Type B pancreatic cell (in vitro differentiated cells): ENCODE results near the gene GCLM. TPM values are rescaled to one million over a fixed set of nuclear protein-coding genes. Genes with fewer than 3 reads are reported as not detected.

ENCODE experiments used
- DNase-seq: peaks from one replicate; pipeline ENCODE4 v3.0.0; 2021; ENCODE audit warnings: mixed read lengths; ENCODE audit not compliant: unreplicated experiment; ENCODE audit errors: extremely low spot score
- H3K27ac Mint-ChIP-seq: 2 replicates; pipeline ENCODE4 v1.8.0; 2021; ENCODE audit warnings: mild to moderate bottlenecking, mixed read lengths
- H3K27me3 Mint-ChIP-seq: 2 replicates; pipeline ENCODE4 v1.8.0; 2021; ENCODE audit warnings: mixed read lengths
- H3K36me3 Mint-ChIP-seq: 2 replicates; pipeline ENCODE4 v1.8.0; 2021; ENCODE audit warnings: mixed read lengths
- H3K4me1 Mint-ChIP-seq: one replicate; pipeline ENCODE4 v1.8.0; 2021; ENCODE audit warnings: mixed read lengths; ENCODE audit not compliant: unreplicated experiment
- H3K4me3 Mint-ChIP-seq: 2 replicates; pipeline ENCODE4 v1.8.0; 2021; ENCODE audit warnings: mild to moderate bottlenecking, mixed read lengths
- H3K9me3 Mint-ChIP-seq: 2 replicates; pipeline ENCODE4 v1.8.0; 2021; ENCODE audit warnings: mixed read lengths
- total RNA-seq: library from RNA; stranded (reverse); gene quantifications from 2 replicates; pipeline ENCODE4 v1.2.1, GENCODE V29; 2021; ENCODE audit warnings: low replicate concordance
- TF ChIP-seq, protein P1 (sequence below): fragments of 200-600 bp; sonication (generic); conservative IDR thresholded peaks from 2 replicates; pipeline ENCODE4 v1.5.0; 2021; ENCODE audit warnings: antibody characterized with exemption, mild to moderate bottlenecking

Gene GCLM
- total RNA-seq, 1 donor from 2014 or later = 16.6 TPM

DNA sequence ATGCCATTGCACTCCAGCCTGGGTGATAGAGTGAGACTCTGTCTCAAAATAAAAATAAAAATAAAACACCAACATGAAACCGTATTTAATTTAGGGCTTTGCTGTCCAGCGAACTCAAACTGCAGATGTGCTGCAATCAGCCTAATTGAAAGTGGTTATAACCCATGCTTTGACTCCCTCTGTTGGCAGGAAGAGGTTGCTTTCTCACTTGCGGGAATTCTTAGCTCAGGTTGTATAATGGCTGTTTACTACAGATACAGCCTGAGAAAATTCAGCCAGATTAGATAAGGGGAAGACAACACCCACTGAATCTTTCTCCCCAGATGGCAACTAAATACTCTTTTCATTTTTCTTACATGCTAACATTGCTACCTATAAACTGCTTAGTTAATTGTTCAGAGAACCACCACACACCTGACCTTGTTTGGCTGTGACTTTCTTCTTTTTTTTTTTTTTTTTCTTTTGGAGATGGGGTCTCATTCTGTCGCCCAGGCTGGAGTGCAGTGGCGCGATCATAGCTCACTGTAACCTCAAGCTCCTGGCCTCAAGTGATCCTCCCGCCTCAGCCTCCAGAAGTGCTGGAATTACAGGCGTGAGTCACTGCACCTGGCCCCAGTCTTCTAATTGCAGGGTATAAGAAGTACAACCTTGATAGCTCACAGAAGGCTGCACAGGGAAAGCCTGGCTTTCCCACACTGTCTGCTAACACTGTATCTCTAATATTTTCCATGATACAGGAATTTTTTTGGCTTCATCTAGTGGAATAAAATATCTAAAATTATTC lies 64.8 kb downstream of the GCLM start:
- TF ChIP-seq, protein P1, sequence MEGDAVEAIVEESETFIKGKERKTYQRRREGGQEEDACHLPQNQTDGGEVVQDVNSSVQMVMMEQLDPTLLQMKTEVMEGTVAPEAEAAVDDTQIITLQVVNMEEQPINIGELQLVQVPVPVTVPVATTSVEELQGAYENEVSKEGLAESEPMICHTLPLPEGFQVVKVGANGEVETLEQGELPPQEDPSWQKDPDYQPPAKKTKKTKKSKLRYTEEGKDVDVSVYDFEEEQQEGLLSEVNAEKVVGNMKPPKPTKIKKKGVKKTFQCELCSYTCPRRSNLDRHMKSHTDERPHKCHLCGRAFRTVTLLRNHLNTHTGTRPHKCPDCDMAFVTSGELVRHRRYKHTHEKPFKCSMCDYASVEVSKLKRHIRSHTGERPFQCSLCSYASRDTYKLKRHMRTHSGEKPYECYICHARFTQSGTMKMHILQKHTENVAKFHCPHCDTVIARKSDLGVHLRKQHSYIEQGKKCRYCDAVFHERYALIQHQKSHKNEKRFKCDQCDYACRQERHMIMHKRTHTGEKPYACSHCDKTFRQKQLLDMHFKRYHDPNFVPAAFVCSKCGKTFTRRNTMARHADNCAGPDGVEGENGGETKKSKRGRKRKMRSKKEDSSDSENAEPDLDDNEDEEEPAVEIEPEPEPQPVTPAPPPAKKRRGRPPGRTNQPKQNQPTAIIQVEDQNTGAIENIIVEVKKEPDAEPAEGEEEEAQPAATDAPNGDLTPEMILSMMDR = peak; percentile 83
- Mint-ChIP-seq H3K36me3 (peaks cover 11% of the 10 kb centered on the region), H3K9me3 (no peaks in the 10 kb centered on the region), H3K4me1 (peaks cover 33% of the 10 kb centered on the region), H3K4me3 (peak overlapping the region; percentile 73), H3K27ac (peak overlapping the region; percentile 88), H3K27me3 (peaks cover 8% of the 10 kb centered on the region)
- no peak for DNase-seq

GRCh38 chr1:93842750-93843500 lies 66.3 kb downstream of the GCLM start:
- TF ChIP-seq, protein P1 = no peak
- peaks cover 11% of the 10 kb centered on the region for H3K36me3 Mint-ChIP-seq

GRCh38 chr1:93841771-93842170 lies 67.5 kb downstream of the GCLM start:
- H3K27me3 Mint-ChIP-seq = no peaks in the 10 kb centered on the region
- peaks cover 6% of the 10 kb centered on the region for H3K9me3 Mint-ChIP-seq
- H3K4me3 Mint-ChIP-seq = no peak overlapping the region
- DNase-seq = no peak
- H3K4me1 Mint-ChIP-seq = peaks cover 33% of the 10 kb centered on the region
- TF ChIP-seq, protein P1 = no peak
- peaks cover 18% of the 10 kb centered on the region for H3K36me3 Mint-ChIP-seq
- no peak overlapping the region for H3K27ac Mint-ChIP-seq

More at GRCh38 chr1:93842750-93843500, 66.3 kb downstream of the GCLM start:
- Mint-ChIP-seq H3K27me3 (peaks cover 8% of the 10 kb centered on the region), H3K9me3 (no peaks in the 10 kb centered on the region), H3K4me1 (peaks cover 35% of the 10 kb centered on the region), H3K4me3 (no peak overlapping the region), H3K27ac (peak overlapping the region; percentile 14)
- no peak for DNase-seq

GRCh38 chr1:93840956-93841482 lies 68.2 kb downstream of the GCLM start:
- no peak overlapping the region for H3K4me3 Mint-ChIP-seq
- H3K36me3 Mint-ChIP-seq = peaks cover 22% of the 10 kb centered on the region
- DNase-seq = no peak
- H3K27ac Mint-ChIP-seq = no peak overlapping the region
- H3K27me3 Mint-ChIP-seq = no peaks in the 10 kb centered on the region
- peaks cover 31% of the 10 kb centered on the region for H3K4me1 Mint-ChIP-seq
- H3K9me3 Mint-ChIP-seq = peaks cover 6% of the 10 kb centered on the region
- TF ChIP-seq, protein P1 = no peak

GRCh38 chr1:93839753-93840152 lies 69.5 kb downstream of the GCLM start:
- peaks cover 32% of the 10 kb centered on the region for H3K36me3 Mint-ChIP-seq
- peaks cover 20% of the 10 kb centered on the region for H3K4me1 Mint-ChIP-seq
- H3K27ac Mint-ChIP-seq = no peak overlapping the region
- no peak overlapping the region for H3K4me3 Mint-ChIP-seq
- peaks cover 15% of the 10 kb centered on the region for H3K9me3 Mint-ChIP-seq
- no peak for DNase-seq
- no peaks in the 10 kb centered on the region for H3K27me3 Mint-ChIP-seq
- TF ChIP-seq, protein P1 = no peak
